ENCODE measurements around the gene IL5.
"Not testable (repeated sequence)": the region's sequence is repeated elsewhere in the genome, so short reads cannot be mapped to it uniquely, and the experiment has no call there.

IL5 gene

GRCh38 chr5:132528866-132529634, 14.3 kb downstream of the IL5 start:
- no peak for DNase-seq (ENCODE audit: low read depth in 2 of 2)

GRCh38 chr5:132528021-132528420, 15.3 kb downstream of the IL5 start:
- DNase-seq (ENCODE audit: low read depth in 2 of 2): no peak

GRCh38 chr5:132526974-132527564, 16.3 kb downstream of the IL5 start:
- DNase-seq (ENCODE audit: low read depth in 2 of 2): no peak

GRCh38 chr5:132526290-132526973, 16.9 kb downstream of the IL5 start:
- DNase-seq (ENCODE audit: low read depth in 2 of 2): no peak

GRCh38 chr5:132525299-132525724, 18.0 kb downstream of the IL5 start:
- DNase-seq (ENCODE audit: low read depth in 2 of 2): no peak

GRCh38 chr5:132524877-132525276, 18.4 kb downstream of the IL5 start:
- not testable (repeated sequence) for DNase-seq (ENCODE audit: low read depth in 2 of 2)

- not testable (repeated sequence) for DNase-seq (ENCODE audit: low read depth in 2 of 2)
Measured at GRCh38 chr5:132522067-132522466, 21.3 kb downstream of the IL5 start.

- DNase-seq (ENCODE audit: low read depth in 2 of 2): not testable (repeated sequence)
Measured at GRCh38 chr5:132513618-132514336, 29.5 kb downstream of the IL5 start.

- no peak for DNase-seq (ENCODE audit: low read depth in 2 of 2)
Measured at GRCh38 chr5:132510076-132510475, 33.2 kb downstream of the IL5 start.

- DNase-seq (ENCODE audit: low read depth in 2 of 2): no peak
Measured at GRCh38 chr5:132506094-132506692, 37.1 kb downstream of the IL5 start.

GRCh38 chr5:132505641-132506040, 37.7 kb downstream of the IL5 start:
- DNase-seq (ENCODE audit: low read depth in 2 of 2): no peak

GRCh38 chr5:132504746-132505145, 38.6 kb downstream of the IL5 start:
- DNase-seq (ENCODE audit: low read depth in 2 of 2): no peak

- no peak for DNase-seq (ENCODE audit: low read depth in 2 of 2)
Measured at GRCh38 chr5:132503244-132503643, 40.1 kb downstream of the IL5 start.

GRCh38 chr5:132501961-132502931, 41.1 kb downstream of the IL5 start:
- DNase-seq (ENCODE audit: low read depth in 2 of 2): no peak

- DNase-seq (ENCODE audit: low read depth in 2 of 2): no peak
Measured at GRCh38 chr5:132501629-132501956, 41.7 kb downstream of the IL5 start.

GRCh38 chr5:132500931-132501628, 42.2 kb downstream of the IL5 start:
- DNase-seq (ENCODE audit: low read depth in 2 of 2): peak in 1 of 2 donors; percentile 56

- no peak for DNase-seq (ENCODE audit: low read depth in 2 of 2)
Measured at GRCh38 chr5:132500244-132500930, 42.9 kb downstream of the IL5 start.

GRCh38 chr5:132499440-132500243, 43.7 kb downstream of the IL5 start:
- no peak for DNase-seq (ENCODE audit: low read depth in 2 of 2)
